Caco-2 (cell line): Measurements from ENCODE around the gene ZNF275. TPM values are rescaled to one million over a fixed set of nuclear protein-coding genes. Genes with fewer than 3 reads are reported as not detected.

Experiments
- BruUV-seq: library from RNA; stranded (reverse); fragments of 400-500 nt; replicated peaks from 2 replicates; lab custom pipeline; 2021; lab: Mats Ljungman, UMichigan
- CTCF ChIA-PET: fragments of 300-600 bp; sonication (Branson Sonifier 250); formaldehyde crosslinking; loops from one replicate; lab custom pipeline; 2022; ENCODE audit warnings: antibody characterized with exemption; lab: Charles Lee
- POLR2A ChIA-PET: fragments of 300-600 bp; sonication (Branson Sonifier 250); formaldehyde crosslinking; loops from one replicate; lab custom pipeline; 2022; ENCODE audit warnings: antibody characterized with exemption; lab: Charles Lee
- DNase-seq, 2 experiments: peaks; one replicate each; pipeline versions ENCODE4 v3.0.0 to v3.0.0-alpha.2; 2020 to 2022
- H3K27me3 ChIP-seq: replicated peaks from 2 replicates; pipeline ENCODE4 v1.6.0; 2011; ENCODE audit warnings: low read length; ENCODE audit not compliant: control insufficient read depth, insufficient read depth
- H3K36me3 ChIP-seq: 2 replicates; pipeline ENCODE4 v1.5.1; 2011; ENCODE audit warnings: low read length; ENCODE audit not compliant: control insufficient read depth, insufficient read depth
- H3K4me1 ChIP-seq: fragments of 250-450 bp; sonication (Bioruptor Pico); 2 replicates; pipeline ENCODE4 v1.5.1; 2020; ENCODE audit warnings: mild to moderate bottlenecking
- H3K4me3 ChIP-seq: 2 replicates; pipeline ENCODE4 v1.5.1; 2011; ENCODE audit warnings: low read depth, mild to moderate bottlenecking, control low read depth, low read length
- H3K9me3 ChIP-seq: fragments of 250-450 bp; sonication (Bioruptor Pico); 2 replicates; pipeline ENCODE4 v1.5.1; 2020; ENCODE audit warnings: mild to moderate bottlenecking, moderate library complexity
- H3K27ac Mint-ChIP-seq: one replicate; pipeline ENCODE4 v1.8.0; 2022; ENCODE audit warnings: mixed read lengths; ENCODE audit not compliant: unreplicated experiment
- H3K27me3 Mint-ChIP-seq: one replicate; pipeline ENCODE4 v1.8.0; 2022; ENCODE audit warnings: mixed read lengths; ENCODE audit not compliant: insufficient read depth, unreplicated experiment
- H3K36me3 Mint-ChIP-seq: one replicate; pipeline ENCODE4 v1.8.0; 2022; ENCODE audit warnings: mild to moderate bottlenecking, mixed read lengths; ENCODE audit not compliant: insufficient read depth, unreplicated experiment
- H3K4me1 Mint-ChIP-seq: one replicate; pipeline ENCODE4 v1.8.0; 2022; ENCODE audit warnings: low read depth, mixed read lengths; ENCODE audit not compliant: unreplicated experiment
- H3K4me3 Mint-ChIP-seq: one replicate; pipeline ENCODE4 v1.8.0; 2022; ENCODE audit warnings: mild to moderate bottlenecking, moderate library complexity, mixed read lengths; ENCODE audit not compliant: unreplicated experiment
- H3K9me3 Mint-ChIP-seq: one replicate; pipeline ENCODE4 v1.8.0; 2022; ENCODE audit warnings: mixed read lengths; ENCODE audit not compliant: unreplicated experiment
- intact Hi-C: fragments of 100-400 bp; cut with micrococcal nuclease; formaldehyde crosslinking; loops from one replicate; pipeline ENCODE4 v1.10.0; 2022; ENCODE audit not compliant: unreplicated experiment
- total RNA-seq: library from RNA; stranded (reverse); gene quantifications from 2 replicates; pipeline ENCODE4 v1.2.3, GENCODE V29; 2022
- TF ChIP-seq, protein P1 (sequence below), 2 experiments: fragments of 200-600 bp in 1 of 2; IDR thresholded peaks; 1 replicate in 1 of 2; 2 replicates in 1 of 2; pipeline versions ENCODE4 v1.5.1 to v1.8.0; 2011 to 2022; ENCODE audit warnings: antibody characterized with exemption in 1 of 2, control low read depth in 1 of 2, inconsistent platforms in 1 of 2, low read depth in 1 of 2, low read length in 1 of 2, mild to moderate bottlenecking in 1 of 2, moderate library complexity in 1 of 2; ENCODE audit not compliant: insufficient read depth in 1 of 2, severe bottlenecking in 1 of 2, unreplicated experiment in 1 of 2

ZNF275 gene
- total RNA-seq, 1 experiment from 2014 or later: 5.6 TPM

DNA sequence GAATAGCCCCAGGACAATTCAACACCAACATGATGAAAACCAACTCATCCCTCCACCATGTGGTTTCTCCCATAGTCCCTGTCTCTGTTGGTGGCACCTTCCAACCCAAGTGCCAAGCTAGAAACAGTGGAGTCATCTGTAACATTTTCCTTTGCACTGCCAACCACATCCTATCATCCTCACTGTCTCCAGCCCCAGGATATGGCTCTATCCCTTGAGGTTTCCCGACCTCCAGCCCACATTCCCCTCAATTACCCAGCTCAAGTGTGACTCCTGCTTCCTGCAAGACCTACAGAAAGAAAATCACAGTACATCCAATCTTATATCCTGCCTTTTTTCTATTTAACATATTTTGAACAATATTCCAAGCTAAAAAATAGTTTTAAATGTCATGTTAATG lies 36.6 kb upstream of the ZNF275 start:
- H3K27me3 ChIP-seq: no peaks in the 10 kb centered on the region
- H3K4me3 Mint-ChIP-seq: no peak overlapping the region
- H3K4me1 ChIP-seq: no peaks in the 10 kb centered on the region
- POLR2A ChIA-PET: no interaction called here
- no peak for DNase-seq
- H3K4me1 Mint-ChIP-seq: no peaks in the 10 kb centered on the region
- intact Hi-C loops: no loop called here
- no peak overlapping the region for H3K27ac Mint-ChIP-seq
- no peak overlapping the region for H3K4me3 ChIP-seq
- H3K27me3 Mint-ChIP-seq: peaks cover 3% of the 10 kb centered on the region
- H3K9me3 ChIP-seq: no peaks in the 10 kb centered on the region
- no peaks in the 10 kb centered on the region for H3K36me3 Mint-ChIP-seq
- no peaks in the 10 kb centered on the region for H3K36me3 ChIP-seq
- CTCF ChIA-PET: no interaction called here
- TF ChIP-seq, protein P1, sequence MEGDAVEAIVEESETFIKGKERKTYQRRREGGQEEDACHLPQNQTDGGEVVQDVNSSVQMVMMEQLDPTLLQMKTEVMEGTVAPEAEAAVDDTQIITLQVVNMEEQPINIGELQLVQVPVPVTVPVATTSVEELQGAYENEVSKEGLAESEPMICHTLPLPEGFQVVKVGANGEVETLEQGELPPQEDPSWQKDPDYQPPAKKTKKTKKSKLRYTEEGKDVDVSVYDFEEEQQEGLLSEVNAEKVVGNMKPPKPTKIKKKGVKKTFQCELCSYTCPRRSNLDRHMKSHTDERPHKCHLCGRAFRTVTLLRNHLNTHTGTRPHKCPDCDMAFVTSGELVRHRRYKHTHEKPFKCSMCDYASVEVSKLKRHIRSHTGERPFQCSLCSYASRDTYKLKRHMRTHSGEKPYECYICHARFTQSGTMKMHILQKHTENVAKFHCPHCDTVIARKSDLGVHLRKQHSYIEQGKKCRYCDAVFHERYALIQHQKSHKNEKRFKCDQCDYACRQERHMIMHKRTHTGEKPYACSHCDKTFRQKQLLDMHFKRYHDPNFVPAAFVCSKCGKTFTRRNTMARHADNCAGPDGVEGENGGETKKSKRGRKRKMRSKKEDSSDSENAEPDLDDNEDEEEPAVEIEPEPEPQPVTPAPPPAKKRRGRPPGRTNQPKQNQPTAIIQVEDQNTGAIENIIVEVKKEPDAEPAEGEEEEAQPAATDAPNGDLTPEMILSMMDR (IDR thresholded peaks at IDR 0.05; ENCODE audit: insufficient read depth in 1 of 2, low read depth in 1 of 2, low read length in 1 of 2, severe bottlenecking in 1 of 2, unreplicated experiment in 1 of 2): no peak
- BruUV-seq: no TSS peak
- H3K9me3 Mint-ChIP-seq: no peaks in the 10 kb centered on the region

DNA sequence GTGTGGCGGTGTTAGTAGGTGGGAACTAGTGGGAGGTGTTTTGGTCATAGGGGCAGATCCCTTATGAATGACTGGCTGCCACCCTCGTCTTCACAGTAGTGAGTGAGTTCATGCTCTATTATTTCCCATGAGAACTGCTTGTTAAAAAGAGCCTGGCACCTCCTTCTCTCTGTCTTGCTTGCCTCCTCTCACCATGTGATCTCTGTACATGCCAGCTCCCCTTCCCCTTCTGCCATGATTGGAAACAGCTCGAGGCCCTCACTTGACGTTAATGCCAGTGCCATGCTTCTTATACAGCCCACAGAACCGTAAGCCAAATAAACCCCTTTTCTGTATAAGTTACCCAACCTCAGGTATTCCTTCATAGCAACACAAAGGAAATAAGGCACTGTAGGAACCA lies 34.1 kb upstream of the ZNF275 start:
- Mint-ChIP-seq H3K36me3 (no peaks in the 10 kb centered on the region), H3K9me3 (no peaks in the 10 kb centered on the region), H3K27me3 (peaks cover 13% of the 10 kb centered on the region), H3K4me1 (no peaks in the 10 kb centered on the region), H3K4me3 (no peak overlapping the region), H3K27ac (no peak overlapping the region)
- no peak for DNase-seq
- no peaks in the 10 kb centered on the region for H3K36me3 ChIP-seq
- H3K9me3 ChIP-seq: no peaks in the 10 kb centered on the region
- no peak overlapping the region for H3K4me3 ChIP-seq
- intact Hi-C loops: no loop called here
- H3K27me3 ChIP-seq: no peaks in the 10 kb centered on the region
- POLR2A ChIA-PET: no interaction called here
- CTCF ChIA-PET: no interaction called here
- TF ChIP-seq, protein P1 (IDR thresholded peaks at IDR 0.05; ENCODE audit: insufficient read depth in 1 of 2, low read depth in 1 of 2, low read length in 1 of 2, severe bottlenecking in 1 of 2, unreplicated experiment in 1 of 2): no peak
- H3K4me1 ChIP-seq: no peaks in the 10 kb centered on the region
- no TSS peak for BruUV-seq

DNA sequence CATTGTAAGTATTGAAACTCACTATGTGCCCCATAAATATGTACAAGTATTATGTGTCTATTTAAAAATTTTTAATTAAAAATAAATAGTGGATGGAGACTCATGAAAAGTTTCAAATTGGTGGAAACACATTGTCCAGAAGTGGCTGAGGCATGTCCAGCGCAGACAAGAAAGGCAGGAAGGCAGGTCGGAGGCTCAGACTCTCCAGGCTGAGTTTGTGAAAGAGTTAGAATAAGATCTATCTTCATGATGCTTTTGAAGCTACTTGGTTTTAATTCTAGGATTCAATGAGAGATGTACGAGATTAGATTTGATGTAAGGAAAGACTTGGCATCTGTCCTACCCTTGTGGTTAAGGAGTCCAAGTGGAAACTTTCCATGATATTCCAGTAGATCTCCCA lies 32.2 kb upstream of the ZNF275 start:
- POLR2A ChIA-PET: no interaction called here
- no TSS peak for BruUV-seq
- TF ChIP-seq, protein P1 (IDR thresholded peaks at IDR 0.05; ENCODE audit: insufficient read depth in 1 of 2, low read depth in 1 of 2, low read length in 1 of 2, severe bottlenecking in 1 of 2, unreplicated experiment in 1 of 2): no peak
- CTCF ChIA-PET: no interaction called here
- Mint-ChIP-seq H3K27me3 (peaks cover 18% of the 10 kb centered on the region), H3K4me1 (no peaks in the 10 kb centered on the region), H3K36me3 (no peaks in the 10 kb centered on the region), H3K4me3 (no peak overlapping the region), H3K27ac (no peak overlapping the region), H3K9me3 (no peaks in the 10 kb centered on the region)
- H3K27me3 ChIP-seq: no peaks in the 10 kb centered on the region
- H3K36me3 ChIP-seq: no peaks in the 10 kb centered on the region
- H3K4me3 ChIP-seq: no peak overlapping the region
- DNase-seq: no peak
- no peaks in the 10 kb centered on the region for H3K4me1 ChIP-seq
- intact Hi-C loops: no loop called here
- no peaks in the 10 kb centered on the region for H3K9me3 ChIP-seq
